HG02678 (cell line): ENCODE data around the gene HSP90AA1.
"Not testable (repeated sequence)": the region's sequence is repeated elsewhere in the genome, so short reads cannot be mapped to it uniquely, and the experiment has no call there.

Source experiments
- ATAC-seq: cut with Tn5 transposase; IDR thresholded peaks from one replicate; pipeline ENCODE4 v1.9.1; 2021; ENCODE audit warnings: mild to moderate bottlenecking, moderate library complexity; ENCODE audit not compliant: unreplicated experiment

HSP90AA1 gene

DNA sequence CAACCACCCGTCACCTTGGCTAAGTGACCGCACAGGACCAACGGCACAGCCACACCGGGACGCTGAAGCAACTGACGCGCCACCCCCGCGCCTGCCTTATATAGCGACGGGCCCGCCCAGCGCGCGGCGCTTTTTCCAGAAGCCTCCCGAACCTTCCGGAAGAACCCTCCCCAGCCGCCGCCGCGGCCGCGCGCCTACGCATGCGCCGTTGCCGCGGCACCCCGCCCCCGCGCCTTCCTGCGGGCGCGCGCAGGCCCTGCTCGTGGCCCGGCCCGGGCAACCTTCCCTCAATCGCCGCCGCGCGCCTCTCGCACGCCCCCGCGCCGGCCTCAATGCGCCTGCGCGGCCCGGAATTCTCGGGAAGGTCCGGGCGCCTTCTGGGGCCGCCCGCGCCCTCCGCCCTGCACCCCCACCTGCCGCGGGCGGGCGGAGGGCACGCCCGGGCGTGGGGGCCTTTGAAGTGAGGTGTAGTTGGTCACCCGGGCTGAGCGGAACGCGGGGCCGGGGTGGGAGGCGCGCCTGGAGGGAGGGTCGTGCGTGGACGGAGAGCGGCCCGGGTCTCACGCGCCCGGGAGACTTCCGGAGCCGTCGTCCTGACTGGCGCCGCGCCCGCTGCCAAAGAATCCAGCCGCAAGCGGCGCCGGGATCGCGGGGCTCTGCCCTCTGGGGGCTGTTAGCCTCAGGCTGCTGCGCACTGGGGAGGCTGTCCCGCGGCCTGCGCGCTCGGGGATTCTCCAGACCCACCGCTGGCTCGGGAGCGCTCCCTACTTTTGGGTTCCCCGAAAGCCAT lies at the start of gene HSP90AA1:
HSP90AA1 (minus strand) TSS at position 73 of the 790 bp plus-strand sequence. CDS start 666 bp downstream, outside the sequence.
- ATAC-seq = peak; percentile 84

DNA sequence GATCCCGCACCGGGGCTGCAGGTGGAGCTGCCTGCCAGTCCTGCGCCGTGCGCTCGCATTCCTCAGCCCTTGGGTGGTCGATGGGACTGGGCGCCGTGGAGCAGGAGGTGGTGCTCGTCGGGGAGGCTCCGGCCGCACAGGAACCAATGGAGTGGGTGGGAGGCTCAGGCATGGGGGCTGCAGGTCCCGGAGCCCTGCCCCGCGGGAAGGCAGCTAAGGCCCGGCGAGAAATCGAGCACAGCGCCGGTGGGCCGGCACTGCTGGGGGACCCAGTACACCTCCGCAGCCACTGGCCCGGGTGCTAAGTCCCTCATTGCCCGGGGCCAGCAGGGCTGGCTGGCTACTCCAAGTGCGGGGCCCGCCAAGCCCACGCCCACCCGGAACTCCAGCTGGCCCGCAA lies 48.6 kb upstream of the HSP90AA1 start:
- not testable (repeated sequence) for ATAC-seq

DNA sequence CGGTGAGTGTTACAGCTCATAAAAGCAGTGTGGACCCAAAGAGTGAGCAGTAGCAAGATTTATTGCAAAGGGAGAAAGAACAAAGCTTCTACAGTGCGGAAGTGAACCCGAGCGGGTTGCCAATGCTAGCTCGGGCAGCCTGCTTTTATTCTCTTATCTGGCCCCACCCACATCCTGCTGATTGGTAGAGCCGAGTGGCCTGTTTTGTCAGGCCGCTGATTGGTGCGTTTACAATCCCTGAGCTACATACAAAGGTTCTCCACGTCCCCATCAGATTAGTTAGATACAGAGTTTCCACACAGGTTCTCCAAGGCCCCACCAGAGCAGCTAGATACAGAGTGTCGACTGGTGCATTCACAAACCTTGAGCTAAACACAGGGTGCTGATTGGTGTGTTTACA lies 47.9 kb upstream of the HSP90AA1 start:
- ATAC-seq = not testable (repeated sequence)

DNA sequence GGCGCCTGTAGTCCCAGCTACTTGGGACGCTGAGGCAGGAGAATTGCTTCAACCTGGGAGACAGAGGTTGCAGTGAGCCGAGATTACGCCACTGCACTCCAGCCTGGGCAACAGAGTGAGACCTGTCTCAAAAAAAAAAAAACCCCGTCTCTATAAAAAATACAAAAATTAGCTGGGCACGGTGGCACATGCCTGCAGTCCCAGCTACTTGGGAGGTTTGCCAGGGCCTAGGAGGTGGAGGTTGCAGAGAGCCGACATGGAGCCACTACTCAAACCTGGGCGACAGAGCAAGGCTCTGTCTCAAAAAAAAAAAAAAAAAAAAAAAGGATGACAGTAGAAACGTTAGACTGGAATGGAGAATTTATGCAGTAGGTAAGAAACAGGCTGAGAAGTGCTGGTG lies 47.2 kb upstream of the HSP90AA1 start:
- not testable (repeated sequence) for ATAC-seq

DNA sequence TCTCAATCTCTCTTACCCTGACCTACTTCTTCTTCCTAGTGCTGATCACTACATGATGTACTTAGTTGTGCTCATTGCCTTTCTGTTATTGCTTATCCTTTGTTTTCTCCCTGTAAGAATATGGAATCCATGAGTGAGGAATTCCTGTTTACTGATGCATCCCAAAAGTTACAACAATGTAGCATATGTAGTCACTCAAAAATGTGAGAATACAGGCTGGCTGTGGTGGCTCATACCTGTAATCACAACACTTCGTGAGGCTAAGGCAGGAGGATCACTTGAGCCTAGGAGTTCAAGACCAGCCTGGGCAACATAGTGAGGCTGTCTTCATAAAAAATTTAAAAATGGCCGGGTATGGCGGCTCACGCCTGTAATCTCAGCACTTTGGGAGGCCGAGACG lies 44.9 kb upstream of the HSP90AA1 start:
- no peak for ATAC-seq

DNA sequence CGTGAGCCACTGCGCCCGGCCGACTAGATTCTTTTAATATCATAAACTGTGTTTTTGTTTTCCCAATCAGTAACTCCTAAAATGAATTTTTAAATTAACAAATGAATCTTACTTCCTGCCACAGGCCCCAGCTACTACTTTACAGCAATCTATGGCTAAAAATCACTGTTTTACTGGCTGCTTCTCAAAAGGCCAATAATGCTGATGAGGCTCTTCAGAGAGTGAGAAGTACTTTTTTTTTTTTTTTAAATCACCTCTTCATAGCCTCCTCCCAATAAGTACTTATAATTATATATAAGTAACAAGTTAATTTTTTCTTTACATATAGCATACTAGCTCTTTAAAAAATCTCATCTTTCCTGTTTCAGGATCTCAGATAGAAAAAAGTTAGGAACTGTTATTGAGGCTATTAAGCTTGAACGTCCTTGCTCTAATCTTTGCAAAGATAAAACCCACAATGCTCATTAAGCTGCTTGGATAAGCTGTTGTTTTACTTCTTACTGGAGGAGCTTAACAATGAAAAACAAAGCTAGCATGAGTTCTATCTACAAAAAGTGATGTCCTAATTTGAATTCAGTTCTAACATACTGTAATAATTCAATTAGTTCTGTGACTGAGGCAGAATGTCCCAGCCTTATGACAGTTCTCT lies 40.1 kb upstream of the HSP90AA1 start:
- no peak for ATAC-seq

DNA sequence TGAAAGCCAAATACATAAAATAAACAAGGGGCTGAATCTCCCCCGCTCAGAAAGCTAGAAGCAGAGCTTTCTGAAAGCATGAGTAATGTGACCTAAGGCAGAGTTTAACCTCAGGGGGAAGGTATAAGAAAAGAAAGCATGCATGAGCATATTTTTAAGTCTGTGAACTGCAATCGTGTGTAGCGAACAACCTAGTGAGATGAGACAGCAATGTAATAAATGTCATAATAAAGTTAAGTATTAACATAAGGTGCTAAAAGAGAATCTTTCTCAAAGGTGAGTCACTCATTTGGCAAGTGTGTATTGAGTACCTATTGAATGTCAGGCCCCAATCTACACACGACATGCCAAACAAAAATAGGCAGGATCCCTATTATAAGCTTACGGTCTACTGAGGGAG lies 38.7 kb upstream of the HSP90AA1 start:
- ATAC-seq = no peak

DNA sequence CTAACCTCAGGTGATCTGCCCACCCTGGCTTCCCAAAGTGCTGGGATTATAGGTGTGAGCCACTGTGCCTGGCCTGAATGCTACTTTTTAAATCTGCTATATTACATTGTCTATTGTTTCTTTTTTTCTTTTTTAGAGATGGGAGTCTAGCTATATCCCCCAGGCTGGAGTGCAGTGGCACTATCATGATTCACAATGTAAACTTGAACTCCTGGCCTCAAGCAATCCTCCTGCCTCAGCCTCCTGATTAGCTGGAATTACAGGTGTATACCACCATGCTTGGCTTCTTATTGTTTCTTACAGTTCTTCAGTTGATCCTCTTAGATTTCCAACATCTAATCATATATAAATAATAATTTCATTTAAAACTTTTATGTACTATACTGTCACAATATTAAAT lies 37.6 kb upstream of the HSP90AA1 start:
- ATAC-seq = no peak

DNA sequence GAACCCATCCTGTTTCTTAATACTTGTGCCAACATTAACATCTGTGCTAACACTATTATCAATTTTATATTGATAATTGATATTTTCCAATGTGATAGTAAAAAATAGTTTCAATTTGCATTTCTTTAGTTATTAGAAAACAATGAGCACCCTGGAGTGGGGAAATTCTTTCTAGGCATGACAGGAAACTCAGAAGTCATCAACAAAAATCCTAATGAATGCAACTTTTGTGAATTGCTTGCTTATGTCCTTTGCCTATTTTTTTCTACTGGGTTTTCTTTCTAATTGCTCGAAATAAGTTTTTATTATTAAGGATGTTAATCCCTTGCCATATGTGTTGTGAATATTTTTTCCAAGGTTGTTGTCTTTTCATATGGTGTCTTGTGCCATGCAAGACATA lies 34.7 kb upstream of the HSP90AA1 start:
- no peak for ATAC-seq

DNA sequence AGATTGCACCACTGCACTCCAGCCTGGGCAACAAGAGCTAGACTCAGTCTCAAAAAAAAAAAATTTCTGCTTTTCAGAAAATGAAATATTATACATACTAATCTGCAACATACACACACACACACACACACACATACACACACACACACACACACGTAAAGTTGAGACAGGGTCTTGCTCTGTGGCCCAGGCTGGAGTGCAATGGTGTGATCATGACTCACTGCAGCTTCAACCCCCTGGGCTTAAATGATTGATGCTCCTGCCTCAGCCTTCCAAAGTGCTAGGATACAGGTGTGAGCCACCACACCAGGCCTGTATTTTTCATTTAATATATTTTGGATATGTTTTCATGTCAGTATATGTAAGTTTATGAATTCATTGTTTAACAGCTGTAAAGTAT lies 34.0 kb upstream of the HSP90AA1 start:
- no peak for ATAC-seq

DNA sequence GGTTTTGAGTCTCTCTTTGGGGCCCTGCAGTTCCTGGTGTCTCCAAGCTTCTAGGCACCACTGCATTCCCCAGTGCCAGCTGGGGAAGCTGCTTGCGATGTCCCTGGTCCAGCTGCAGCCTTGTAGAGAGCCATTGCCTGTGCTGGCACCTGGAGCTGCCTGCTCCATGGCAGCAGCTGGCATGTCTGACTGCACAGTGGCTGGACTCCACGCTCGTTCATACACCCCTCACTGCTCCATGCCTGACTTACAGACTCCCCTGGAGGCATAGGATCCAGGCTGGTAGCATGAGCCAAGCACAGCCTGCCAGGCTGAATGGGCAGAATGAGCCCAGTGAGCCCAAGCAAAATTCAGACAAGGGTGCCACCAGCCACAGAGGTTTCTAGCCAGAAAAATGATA lies 31.0 kb upstream of the HSP90AA1 start:
- ATAC-seq = no peak

DNA sequence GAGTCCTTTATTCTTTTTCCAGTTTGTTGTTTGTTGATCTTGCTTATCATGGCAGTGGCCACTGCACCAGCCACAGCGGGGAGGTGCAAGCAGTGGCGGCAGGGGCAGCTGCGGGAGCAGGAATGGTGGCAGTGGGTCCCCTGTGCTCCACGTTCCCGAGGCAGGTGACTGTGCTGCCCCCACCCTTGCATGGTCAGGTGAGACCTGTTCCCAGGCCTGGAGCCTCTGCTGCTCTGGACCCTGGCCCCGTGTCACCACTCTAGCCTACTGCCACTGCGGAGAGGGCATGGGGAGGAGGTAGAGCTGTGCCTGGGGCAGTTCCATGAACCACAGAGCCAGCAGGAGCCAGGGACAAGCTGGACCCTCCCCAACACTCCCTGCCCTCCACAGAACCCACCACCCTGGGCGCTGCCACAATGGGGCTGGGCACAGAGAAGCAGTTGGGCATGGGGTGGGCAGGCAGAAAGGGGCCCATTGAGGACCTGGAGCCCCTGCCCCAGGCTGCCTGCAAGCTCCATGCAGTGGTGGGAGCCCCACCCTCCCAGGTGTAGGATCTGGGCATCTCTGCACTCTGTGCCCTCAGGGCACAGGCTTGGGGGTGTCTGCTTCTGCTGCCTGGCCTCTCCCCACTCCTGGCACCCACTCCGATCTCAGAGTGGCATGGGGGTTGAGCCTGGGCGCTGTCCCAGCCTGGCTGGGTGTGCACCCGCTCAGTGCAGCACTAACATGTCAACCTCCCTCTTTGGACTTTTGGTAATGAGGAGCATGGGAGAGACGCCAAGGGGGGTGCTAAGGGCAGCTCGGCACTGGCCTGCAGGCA lies 29.7 kb upstream of the HSP90AA1 start:
- no peak for ATAC-seq

DNA sequence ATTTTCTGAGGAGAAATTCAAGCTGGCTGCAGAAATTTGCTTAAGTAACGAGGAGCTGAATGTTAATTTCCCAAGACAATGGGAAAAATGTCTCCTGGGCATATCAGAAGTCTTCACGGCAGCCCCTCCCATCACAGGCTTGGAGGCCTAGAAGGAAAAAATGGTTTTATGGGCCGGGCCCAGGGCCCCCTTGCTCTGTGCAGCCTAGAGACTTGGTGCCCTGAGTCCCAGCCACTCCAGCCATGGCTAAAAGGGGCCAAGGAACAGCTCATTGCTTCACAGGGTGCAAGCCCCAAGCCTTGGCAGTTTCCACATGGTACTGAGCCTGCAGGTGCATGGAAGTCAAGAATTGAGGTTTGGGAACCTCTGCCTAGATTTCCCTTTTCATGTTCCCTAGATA lies 24.3 kb upstream of the HSP90AA1 start:
- ATAC-seq = no peak

DNA sequence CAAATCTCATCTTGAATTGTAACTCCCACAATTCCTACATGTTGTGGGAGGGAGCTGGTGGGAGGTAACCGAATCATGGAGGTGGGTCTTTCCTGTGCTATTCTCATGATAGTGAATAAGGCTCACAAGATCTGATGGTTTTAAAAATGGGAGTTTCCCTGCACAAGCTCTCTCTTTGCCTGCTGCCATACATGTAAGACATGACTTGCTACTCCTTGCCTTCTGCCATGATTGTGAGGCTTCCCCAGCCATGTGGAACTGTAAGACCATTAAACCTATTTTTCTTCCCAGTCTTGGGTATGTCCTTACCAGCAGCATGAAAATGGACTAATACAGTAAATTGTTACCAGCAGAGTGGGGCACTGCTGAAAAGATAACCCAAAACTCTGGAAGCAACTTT lies 22.5 kb upstream of the HSP90AA1 start:
- not testable (repeated sequence) for ATAC-seq

DNA sequence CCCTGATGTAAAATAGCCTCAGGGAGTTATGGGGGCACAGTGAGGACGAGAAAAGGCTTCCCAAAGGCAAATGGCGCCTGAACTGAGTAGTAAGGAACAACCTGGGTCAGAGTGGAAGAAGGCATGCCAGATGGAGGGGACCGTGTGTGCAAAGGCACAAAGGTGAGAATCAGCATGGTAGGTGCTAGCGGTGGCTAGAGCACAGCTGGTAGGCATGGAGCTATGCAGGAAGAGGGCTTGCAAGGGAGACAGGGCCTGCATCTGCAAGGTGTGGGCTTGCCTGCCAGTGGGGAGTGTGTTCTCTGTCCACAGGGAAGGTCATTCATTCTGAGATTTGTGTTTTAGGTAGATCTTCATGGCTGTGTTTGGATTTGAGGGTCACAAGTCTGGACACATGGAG lies 18.5 kb upstream of the HSP90AA1 start:
- ATAC-seq = no peak

DNA sequence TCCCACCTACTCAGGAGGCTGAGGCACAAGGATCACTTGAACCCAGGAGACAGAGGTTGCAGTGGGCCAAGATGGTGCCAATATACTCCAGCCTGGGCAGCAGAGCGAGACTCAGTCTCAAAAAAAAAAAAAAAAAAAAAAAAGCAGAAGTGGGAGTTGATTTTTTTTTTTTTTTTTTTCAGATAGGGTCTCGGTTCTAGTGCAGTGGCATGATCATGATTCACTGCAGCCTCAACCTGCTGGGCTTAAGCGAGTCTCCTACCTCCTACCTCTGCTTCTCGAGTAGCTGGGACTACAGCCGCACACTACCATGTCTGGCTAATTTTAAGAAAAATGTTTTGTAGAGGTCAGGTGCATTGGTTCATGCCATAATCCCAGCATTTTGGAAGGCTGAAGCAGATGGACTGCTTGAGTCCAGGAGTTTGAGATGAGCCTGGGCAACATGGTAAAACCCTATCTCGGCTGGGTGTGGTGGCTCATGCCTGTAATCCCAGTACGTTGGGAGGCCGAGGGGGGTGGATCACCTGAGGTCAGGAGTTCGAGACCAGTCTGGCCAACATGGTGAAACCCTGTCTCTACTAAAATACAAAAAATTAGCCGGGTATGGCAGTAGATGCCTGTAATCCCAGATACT lies 16.3 kb upstream of the HSP90AA1 start:
- ATAC-seq = no peak

DNA sequence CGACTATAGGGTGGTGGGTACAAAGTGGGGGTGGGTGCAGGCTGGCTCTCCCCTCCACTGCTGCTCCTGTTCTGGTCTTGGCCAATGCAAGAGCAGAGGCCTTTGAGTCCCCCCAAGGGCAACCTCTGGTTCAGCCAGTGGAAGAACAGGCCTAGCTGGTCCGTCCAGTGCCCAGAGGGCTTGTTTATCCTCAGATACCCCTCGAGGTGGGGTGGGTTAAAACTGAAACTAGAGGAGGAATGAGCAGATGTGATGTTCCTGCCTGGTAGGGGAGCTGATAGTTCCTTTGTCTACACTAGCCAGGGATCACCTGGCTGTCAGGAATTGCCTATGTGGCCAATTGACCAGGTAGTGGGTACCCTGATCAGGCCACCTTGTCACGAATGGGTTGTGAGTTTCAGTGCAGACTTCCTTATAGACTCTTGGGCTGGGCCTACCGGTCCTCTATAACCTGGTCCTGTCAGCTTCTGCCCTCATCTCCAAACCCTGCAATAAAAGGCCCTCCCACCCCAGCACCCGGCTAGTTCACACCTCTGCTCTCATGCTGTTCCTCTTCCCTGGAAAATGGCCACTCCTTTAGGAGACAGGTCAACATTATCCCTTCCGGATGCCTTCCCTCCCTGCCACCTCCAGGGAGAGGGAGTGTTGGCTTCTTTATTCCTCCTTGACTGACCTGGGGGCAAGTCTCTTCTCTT lies 10.7 kb upstream of the HSP90AA1 start:
- no peak for ATAC-seq

DNA sequence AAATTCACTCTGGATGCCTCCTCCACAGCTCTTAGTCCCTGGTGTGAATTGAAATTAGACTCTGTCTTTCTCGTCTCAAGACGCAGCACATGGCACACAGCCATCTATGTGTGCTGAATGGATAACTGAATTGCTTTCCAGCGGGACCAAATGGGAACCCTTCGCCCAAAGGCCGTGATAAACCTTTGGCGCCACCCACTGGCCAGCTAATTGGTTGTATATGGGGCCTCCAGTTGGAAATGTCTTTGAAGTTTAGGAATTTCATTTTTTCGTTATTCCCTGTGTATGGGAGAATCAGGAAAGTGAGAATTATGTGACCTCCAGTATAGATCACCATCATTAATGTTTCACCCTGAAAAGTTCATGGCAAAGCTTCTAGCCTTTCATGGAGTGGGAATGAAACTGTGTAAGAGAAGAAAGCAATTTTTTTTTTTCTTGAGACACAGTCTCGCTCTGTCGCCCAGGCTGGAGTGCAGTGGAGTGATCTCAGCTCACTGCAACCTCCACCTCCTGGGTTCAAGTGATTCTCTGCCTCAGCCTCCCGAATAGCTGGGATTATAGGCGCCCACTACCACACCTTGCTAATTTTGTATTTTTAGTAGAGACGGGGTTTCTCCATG lies 9.8 kb upstream of the HSP90AA1 start:
- no peak for ATAC-seq

DNA sequence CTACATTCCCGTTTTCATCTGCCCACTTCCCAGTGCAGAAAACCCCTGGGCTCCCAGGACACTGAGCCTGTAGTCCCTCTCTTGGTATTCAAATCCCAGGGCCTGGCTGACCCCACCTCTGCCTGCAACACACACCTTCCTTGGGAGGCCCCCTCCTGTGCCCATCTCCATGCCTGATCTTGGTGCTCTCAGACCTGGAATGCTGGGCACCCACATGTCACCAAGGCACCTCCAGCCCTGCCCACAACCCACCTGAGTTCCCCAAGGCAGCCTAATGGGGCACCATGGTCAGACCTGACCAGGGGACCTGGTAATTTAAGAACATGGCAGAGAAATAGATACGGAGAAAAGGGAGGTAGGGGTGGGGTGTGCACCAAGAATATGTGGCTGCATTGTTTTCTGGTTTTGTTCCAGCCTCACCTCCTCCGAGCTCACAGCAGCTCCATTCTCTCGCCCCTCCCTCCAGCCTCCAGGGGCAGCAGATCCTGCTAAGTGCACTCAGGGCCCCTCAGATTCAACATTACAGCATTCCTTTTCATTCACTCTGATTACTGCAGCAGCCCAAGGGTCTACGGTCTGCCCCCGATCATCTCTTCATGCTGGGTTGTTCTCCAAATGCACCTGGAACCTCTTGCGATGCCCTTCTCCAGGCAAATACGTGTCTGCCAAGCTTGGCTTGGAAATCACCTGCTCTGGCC lies 9.2 kb upstream of the HSP90AA1 start:
- no peak for ATAC-seq
